Hepatocyte (in vitro differentiated cells): ENCODE results near the gene ACHE. TPM values are rescaled to one million over a fixed set of nuclear protein-coding genes. Genes with fewer than 3 reads are reported as not detected.

Experiments used
- DNase-seq: peaks from one replicate; pipeline ENCODE4 v3.0.0-alpha.2; 2016; ENCODE audit warnings: low spot score
- H2AFZ ChIP-seq: fragments of 200-600 bp; sonication (generic); 2 replicates; pipeline ENCODE4 v1.6.0; 2016; ENCODE audit warnings: antibody characterized with exemption, mild to moderate bottlenecking
- H3K27ac ChIP-seq: fragments of 200-600 bp; sonication (generic); 2 replicates; pipeline ENCODE4 v1.5.1; 2016; ENCODE audit warnings: mild to moderate bottlenecking
- H3K27me3 ChIP-seq: fragments of 200-600 bp; sonication (generic); 2 replicates; pipeline ENCODE4 v1.6.1; 2016
- H3K36me3 ChIP-seq: fragments of 200-600 bp; sonication (generic); replicated peaks from 2 replicates; pipeline ENCODE4 v1.5.1; 2016; ENCODE audit warnings: low read depth; ENCODE audit not compliant: insufficient read depth
- H3K4me1 ChIP-seq: fragments of 200-600 bp; sonication (generic); 2 replicates; pipeline ENCODE4 v1.5.1; 2016; ENCODE audit warnings: mild to moderate bottlenecking, moderate library complexity; ENCODE audit not compliant: insufficient read depth
- H3K4me2 ChIP-seq: fragments of 200-600 bp; sonication (generic); 2 replicates; pipeline ENCODE4 v1.6.0; 2016
- H3K4me3 ChIP-seq: fragments of 200-600 bp; sonication (generic); 2 replicates; pipeline ENCODE4 v1.5.1; 2016; ENCODE audit warnings: mild to moderate bottlenecking
- H3K79me2 ChIP-seq: fragments of 200-600 bp; sonication (generic); 2 replicates; pipeline ENCODE4 v1.6.0; 2017; ENCODE audit warnings: mild to moderate bottlenecking
- H3K9me2 ChIP-seq: fragments of 200-600 bp; sonication (generic); replicated peaks from 2 replicates; pipeline ENCODE4 v1.6.0; 2017; ENCODE audit warnings: mild to moderate bottlenecking; ENCODE audit not compliant: insufficient read depth
- H3K9me3 ChIP-seq: fragments of 200-600 bp; sonication (generic); 2 replicates; pipeline ENCODE4 v1.5.1; 2016; ENCODE audit warnings: low read depth, mild to moderate bottlenecking
- H4K20me1 ChIP-seq: fragments of 200-600 bp; sonication (generic); 2 replicates; pipeline ENCODE4 v1.6.0; 2016; ENCODE audit warnings: mild to moderate bottlenecking; ENCODE audit not compliant: insufficient read depth, poor library complexity, severe bottlenecking
- CTCF ChIP-seq: fragments of 200-600 bp; sonication (generic); IDR thresholded peaks from 2 replicates; pipeline ENCODE4 v1.5.1; 2016; ENCODE audit warnings: antibody characterized with exemption, mild to moderate bottlenecking; ENCODE audit not compliant: poor library complexity
- EZH2 ChIP-seq: fragments of 200-600 bp; sonication (generic); IDR thresholded peaks from 2 replicates; pipeline ENCODE4 v1.6.1; 2016; ENCODE audit warnings: antibody characterized with exemption, mild to moderate bottlenecking, borderline replicate concordance
- EZH2phosphoT487 ChIP-seq: fragments of 200-600 bp; sonication (generic); IDR thresholded peaks from one replicate; pipeline ENCODE4 v1.6.1; 2018; ENCODE audit warnings: antibody characterized with exemption, mild to moderate bottlenecking, low read depth, moderate library complexity; ENCODE audit not compliant: unreplicated experiment, severe bottlenecking
- WGBS: methylation state at CpG from one replicate; pipeline ENCODE4 v1.1.6; 2016; ENCODE audit warnings: low lambda C conversion rate; ENCODE audit errors: missing lambda C conversion rate; 5-methylcytosine and 5-hydroxymethylcytosine counted together
- polyA plus RNA-seq: library from polyadenylated mRNA; unstranded; fragments of >200 nt; fragmentation: Nextera tagmentation; extraction: Ambion mirVana; gene quantifications from 2 replicates; pipeline ENCODE4 v1.2.1, GENCODE V29; 2016
- total RNA-seq: library from RNA; depleted of rRNA; stranded (reverse); fragments of >200 nt; gene quantifications from 2 replicates; pipeline ENCODE4 v1.2.3, GENCODE V29; 2014

The ACHE gene
- total and polyA plus RNA-seq, 2 experiments from 2014 or later: 4.6 to 16.3 TPM

GRCh38 chr7:100890653-100891567, 4.8 kb downstream of the ACHE start:
- H3K9me3 ChIP-seq: no peaks in the 10 kb centered on the region
- no peak for DNase-seq
- H3K27me3 ChIP-seq: peaks cover 6% of the 10 kb centered on the region
- TF ChIP-seq CTCF: no peak
- no peak for TF ChIP-seq EZH2phosphoT487
- TF ChIP-seq EZH2: no peak
- no peaks in the 10 kb centered on the region for H3K36me3 ChIP-seq
- no peaks in the 10 kb centered on the region for H4K20me1 ChIP-seq
- H3K4me1 ChIP-seq: peaks cover 32% of the 10 kb centered on the region
- H3K4me2 ChIP-seq: peak overlapping the region; percentile 93
- peak overlapping the region; percentile 61 for H2AFZ ChIP-seq
- no peaks in the 10 kb centered on the region for H3K9me2 ChIP-seq
- WGBS: 25% methylated on average over 25 of the region's 43 CpGs
- H3K79me2 ChIP-seq: peaks cover 15% of the 10 kb centered on the region
- H3K27ac ChIP-seq: peak overlapping the region; percentile 96
- peak overlapping the region; percentile 43 for H3K4me3 ChIP-seq

DNA sequence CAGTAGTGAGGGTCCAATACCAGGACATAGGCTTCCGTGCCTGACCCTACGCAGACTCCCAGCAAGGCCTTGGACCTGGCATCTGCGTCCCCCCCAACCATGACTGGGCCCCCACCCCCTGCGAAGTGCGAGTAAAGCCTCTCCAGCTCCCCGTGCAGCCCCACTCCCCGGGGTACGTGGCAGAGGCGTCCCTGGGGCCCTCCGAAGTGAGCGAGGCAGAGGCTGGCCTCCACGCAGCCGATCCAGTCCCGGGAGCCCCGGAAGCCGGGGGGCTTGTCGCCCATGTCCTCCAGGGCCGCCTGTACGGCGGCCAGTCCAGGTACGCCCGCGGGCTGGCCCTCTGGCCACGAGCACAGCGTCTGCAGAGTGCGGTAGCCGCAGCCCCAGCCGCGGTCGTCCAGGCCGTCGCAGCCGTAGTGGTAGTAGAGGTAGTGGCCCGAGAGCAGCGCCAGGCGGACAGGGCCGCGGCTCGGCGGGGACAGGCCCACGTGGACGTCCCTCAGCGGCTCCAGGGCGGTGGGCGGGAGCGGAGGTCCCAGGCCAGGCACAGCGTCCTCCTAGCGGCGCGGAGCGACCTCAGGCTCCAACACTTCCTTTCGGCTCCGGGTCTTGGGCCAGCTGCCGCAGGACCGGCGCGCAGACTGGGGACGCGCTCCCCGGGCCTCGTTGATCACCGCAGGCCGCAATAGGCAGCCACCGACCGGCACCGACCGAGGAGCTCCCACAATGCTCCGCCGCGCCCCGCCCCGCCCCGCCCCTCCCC, 6.5 kb downstream of the ACHE start, which contains the start of gene UFSP1:
UFSP1 (minus strand) TSS at position 728 of the 763 bp plus-strand sequence; CDS start at position 284, 444 bp downstream.
- Histone ChIP-seq H4K20me1 (peaks cover under 1% of the 10 kb centered on the region), H3K9me2 (no peaks in the 10 kb centered on the region), H3K4me3 (peak within 1 kb of the TSS; percentile 70), H3K4me1 (peaks cover 26% of the 10 kb centered on the region), H2AFZ (peak within 1 kb of the TSS; percentile 61), H3K27ac (peak within 1 kb of the TSS; percentile 96), H3K36me3 (no peaks in the 10 kb centered on the region), H3K9me3 (no peaks in the 10 kb centered on the region), H3K4me2 (peak within 1 kb of the TSS; percentile 93), H3K79me2 (peaks cover 24% of the 10 kb centered on the region), H3K27me3 (no peaks in the 10 kb centered on the region)
- TF ChIP-seq EZH2 (no peak), CTCF (no peak), EZH2phosphoT487 (no peak)
- DNase-seq: no peak
- 9% methylated on average over 50 of the region's 73 CpGs for WGBS

DNA sequence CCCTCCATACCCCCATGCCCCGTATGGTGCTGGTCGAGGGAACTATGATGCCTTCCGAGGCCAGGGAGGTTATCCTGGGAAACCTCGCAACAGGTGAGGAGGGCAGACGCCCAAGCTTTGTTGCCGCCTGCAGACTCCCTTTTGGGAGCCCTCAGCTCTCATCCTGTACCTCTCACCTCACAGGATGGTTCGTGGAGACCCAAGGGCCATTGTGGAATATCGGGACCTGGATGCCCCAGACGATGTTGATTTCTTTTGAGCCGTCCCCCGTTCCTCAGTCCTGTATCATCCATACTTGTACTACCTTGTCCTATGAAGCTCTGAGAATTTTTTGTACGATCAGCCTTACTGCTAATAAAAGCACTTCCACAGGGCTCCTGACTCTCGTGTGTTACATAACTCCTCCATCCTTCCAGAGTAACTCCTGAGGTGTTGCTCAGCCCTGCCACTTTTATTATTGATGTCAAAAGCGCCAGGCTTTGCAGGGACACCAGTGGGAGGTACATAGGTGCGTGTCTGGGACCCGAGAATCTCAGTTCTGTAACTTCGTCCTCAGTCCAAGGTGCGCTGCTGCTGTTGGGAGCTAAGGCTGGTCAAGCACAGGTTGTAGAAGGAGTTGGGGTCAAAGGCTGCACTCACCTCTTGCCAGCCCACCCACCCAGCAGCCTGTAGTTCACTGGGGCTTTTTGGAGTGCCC, 7.2 kb downstream of the ACHE start:
- H3K27ac ChIP-seq: peak overlapping the region; percentile 96
- no peaks in the 10 kb centered on the region for H3K9me2 ChIP-seq
- H3K36me3 ChIP-seq: no peaks in the 10 kb centered on the region
- H2AFZ ChIP-seq: no peak overlapping the region
- H3K4me1 ChIP-seq: peaks cover 25% of the 10 kb centered on the region
- no peak for DNase-seq
- H3K9me3 ChIP-seq: no peaks in the 10 kb centered on the region
- peak overlapping the region; percentile 70 for H3K4me3 ChIP-seq
- H3K4me2 ChIP-seq: peak overlapping the region; percentile 93
- peaks cover 3% of the 10 kb centered on the region for H4K20me1 ChIP-seq
- H3K79me2 ChIP-seq: peaks cover 31% of the 10 kb centered on the region
- no peaks in the 10 kb centered on the region for H3K27me3 ChIP-seq
- TF ChIP-seq EZH2phosphoT487 (no peak), EZH2 (no peak), CTCF (no peak)
- WGBS: 76% methylated on average over 18 of the region's 18 CpGs
